Natural killer cell (primary cell): Measurements from ENCODE around the gene GLDC. TPM values are rescaled to one million over a fixed set of nuclear protein-coding genes. Genes with fewer than 3 reads are reported as not detected.

ENCODE experiments used
- ATAC-seq, 3 donors: fragments of 150-1000 bp in 2 of 3; fragments of 200-7000 bp in 1 of 3; cut with Tn5 transposase; 1 replicate in 1 of 3; 2 replicates in 2 of 3; pipeline ENCODE4 v1.10.0; 2021; ENCODE audit warnings: mild to moderate bottlenecking in 2 of 3, moderate library complexity in 2 of 3
- DNase-seq, 2 donors: peaks; one replicate each; pipeline versions ENCODE4 v3.0.0 to v3.0.0-alpha.2; 2013 to 2021; ENCODE audit warnings: mixed read lengths in 1 of 2
- H3K27ac ChIP-seq: one replicate; pipeline ENCODE4 v1.5.1; 2013; ENCODE audit warnings: mild to moderate bottlenecking, low read length
- H3K27me3 ChIP-seq: one replicate; pipeline ENCODE4 v1.6.1; 2013; ENCODE audit warnings: low read length; ENCODE audit not compliant: control insufficient read depth, insufficient read depth
- H3K36me3 ChIP-seq: one replicate; pipeline ENCODE4 v1.6.1; 2013; ENCODE audit warnings: low read length; ENCODE audit not compliant: control insufficient read depth, insufficient read depth
- H3K4me1 ChIP-seq: one replicate; pipeline ENCODE4 v1.6.1; 2013; ENCODE audit warnings: low read length; ENCODE audit not compliant: control insufficient read depth, insufficient read depth
- H3K4me3 ChIP-seq: one replicate; pipeline ENCODE4 v1.5.1; 2013; ENCODE audit warnings: low read length
- H3K9me3 ChIP-seq: one replicate; pipeline ENCODE4 v1.6.1; 2013; ENCODE audit warnings: low read length; ENCODE audit not compliant: control insufficient read depth, insufficient read depth
- H3K27ac Mint-ChIP-seq, 2 donors: one replicate each; pipeline ENCODE4 v1.8.0; 2022; ENCODE audit warnings: mild to moderate bottlenecking in 2 of 2, mixed read lengths in 2 of 2, moderate library complexity in 1 of 2
- H3K27me3 Mint-ChIP-seq, 2 donors: one replicate each; pipeline ENCODE4 v1.8.0; 2022; ENCODE audit warnings: low read depth in 2 of 2, mixed read lengths in 2 of 2
- H3K36me3 Mint-ChIP-seq: one replicate; pipeline ENCODE4 v1.8.0; 2022; ENCODE audit warnings: mixed read lengths
- H3K4me1 Mint-ChIP-seq, 2 donors: one replicate each; pipeline ENCODE4 v1.8.0; 2022; ENCODE audit warnings: mixed read lengths in 2 of 2
- H3K4me3 Mint-ChIP-seq: one replicate; pipeline ENCODE4 v1.8.0; 2022; ENCODE audit warnings: mild to moderate bottlenecking, moderate library complexity, mixed read lengths
- H3K9me3 Mint-ChIP-seq, 2 donors: one replicate each; pipeline ENCODE4 v1.8.0; 2022; ENCODE audit warnings: mixed read lengths in 2 of 2
- WGBS: methylation state at CpG from one replicate; pipeline ENCODE4 v1.1.7; 2013; ENCODE audit warnings: missing lambda C conversion rate; ENCODE audit not compliant: insufficient coverage; 5-methylcytosine and 5-hydroxymethylcytosine counted together
- intact Hi-C: fragments of 100-400 bp; cut with micrococcal nuclease; formaldehyde crosslinking; loops from one replicate; pipeline ENCODE4 v1.14.2; 2022
- total RNA-seq, 4 donors: library from RNA; stranded (reverse); fragments of 120-200 nt in 1 of 4; gene quantifications; one replicate each; pipeline versions ENCODE4 v1.2.3 to v1.2.4, GENCODE V29; 2013 to 2022
- TF ChIP-seq, protein P1 (sequence below): fragments of 200-600 bp; IDR thresholded peaks from one replicate; pipeline ENCODE4 v1.8.0; 2022; ENCODE audit warnings: antibody characterized with exemption

Gene GLDC
- total RNA-seq, 3 donors from 2014 or later (not counting 1 experiment from before 2014, with no cell fraction given): 1.3 to 4.6 TPM; not detected in 1

DNA sequence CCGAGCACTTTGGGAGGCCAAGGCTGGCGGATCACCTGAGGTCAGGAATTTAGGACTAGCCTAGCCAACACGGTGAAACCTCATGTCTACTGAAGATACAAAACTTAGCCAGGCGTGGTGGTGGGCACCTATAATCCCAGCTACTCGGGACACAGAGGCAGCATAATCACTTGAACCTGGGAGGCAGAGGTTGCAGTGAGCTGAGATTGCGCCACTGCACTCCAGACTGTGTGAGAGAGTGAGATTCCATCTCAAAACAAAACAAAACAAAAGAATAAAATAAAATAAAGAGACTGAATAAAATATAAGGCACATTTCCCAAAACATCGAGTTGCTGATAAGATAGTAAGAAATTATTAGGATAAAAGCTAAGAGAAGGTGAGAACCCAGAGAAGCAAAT, 32.3 kb upstream of the GLDC start:
- no peak for DNase-seq
- no peak overlapping the region for H3K27ac Mint-ChIP-seq

DNA sequence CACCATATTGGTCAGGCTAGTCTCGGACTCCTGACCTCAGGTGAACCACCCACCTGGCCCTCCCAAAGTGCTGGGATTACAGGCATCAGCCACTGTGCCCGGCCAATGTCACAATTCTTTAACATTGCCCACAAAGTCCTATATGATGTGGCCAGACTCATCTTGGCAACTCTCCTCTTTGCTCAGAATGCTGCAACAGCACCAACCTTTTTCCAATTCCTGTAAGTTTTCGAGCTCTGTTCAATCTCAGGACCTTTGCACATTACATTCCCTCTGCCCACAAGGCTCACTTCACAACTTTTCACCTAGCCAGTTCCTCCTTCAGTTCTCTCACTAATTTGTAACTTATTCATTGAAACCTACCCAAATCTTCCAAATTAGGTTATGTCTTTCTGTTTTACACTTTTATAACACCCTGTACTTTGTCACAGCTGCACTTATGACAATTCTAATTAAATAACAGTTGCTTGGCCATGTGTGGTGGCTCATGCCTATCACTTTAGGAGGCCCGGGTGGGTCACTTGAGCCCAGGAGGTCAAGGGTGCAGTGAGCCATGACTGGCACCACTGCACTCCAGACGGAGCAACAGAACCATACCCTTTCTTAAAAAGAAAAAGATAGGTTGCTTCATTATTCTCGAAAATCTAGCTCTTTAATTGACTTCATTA, 30.9 kb upstream of the GLDC start:
- no peaks in the 10 kb centered on the region for H3K27me3 Mint-ChIP-seq
- no peaks in the 10 kb centered on the region for H3K9me3 ChIP-seq
- no peak overlapping the region for H3K27ac Mint-ChIP-seq
- 90% methylated on average over 6 of the region's 6 CpGs for WGBS
- TF ChIP-seq, protein P1, sequence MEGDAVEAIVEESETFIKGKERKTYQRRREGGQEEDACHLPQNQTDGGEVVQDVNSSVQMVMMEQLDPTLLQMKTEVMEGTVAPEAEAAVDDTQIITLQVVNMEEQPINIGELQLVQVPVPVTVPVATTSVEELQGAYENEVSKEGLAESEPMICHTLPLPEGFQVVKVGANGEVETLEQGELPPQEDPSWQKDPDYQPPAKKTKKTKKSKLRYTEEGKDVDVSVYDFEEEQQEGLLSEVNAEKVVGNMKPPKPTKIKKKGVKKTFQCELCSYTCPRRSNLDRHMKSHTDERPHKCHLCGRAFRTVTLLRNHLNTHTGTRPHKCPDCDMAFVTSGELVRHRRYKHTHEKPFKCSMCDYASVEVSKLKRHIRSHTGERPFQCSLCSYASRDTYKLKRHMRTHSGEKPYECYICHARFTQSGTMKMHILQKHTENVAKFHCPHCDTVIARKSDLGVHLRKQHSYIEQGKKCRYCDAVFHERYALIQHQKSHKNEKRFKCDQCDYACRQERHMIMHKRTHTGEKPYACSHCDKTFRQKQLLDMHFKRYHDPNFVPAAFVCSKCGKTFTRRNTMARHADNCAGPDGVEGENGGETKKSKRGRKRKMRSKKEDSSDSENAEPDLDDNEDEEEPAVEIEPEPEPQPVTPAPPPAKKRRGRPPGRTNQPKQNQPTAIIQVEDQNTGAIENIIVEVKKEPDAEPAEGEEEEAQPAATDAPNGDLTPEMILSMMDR: no peak
- intact Hi-C loops: no loop called here
- peaks cover 11 to 12% of the 10 kb centered on the region in 2 donors for H3K4me1 Mint-ChIP-seq
- H3K36me3 ChIP-seq: no peaks in the 10 kb centered on the region
- DNase-seq (no peak), ATAC-seq (no peak)
- H3K27ac ChIP-seq: no peak overlapping the region
- no peaks in the 10 kb centered on the region for H3K27me3 ChIP-seq
- H3K4me3 ChIP-seq: no peak overlapping the region
- H3K4me3 Mint-ChIP-seq: no peak overlapping the region
- H3K4me1 ChIP-seq: peaks cover 7% of the 10 kb centered on the region
- H3K9me3 Mint-ChIP-seq: no peaks in the 10 kb centered on the region
- H3K36me3 Mint-ChIP-seq: no peaks in the 10 kb centered on the region

More for the DNA sequence above, 32.3 kb upstream of the GLDC start:
- no peak for ATAC-seq
- no peaks in the 10 kb centered on the region for H3K27me3 Mint-ChIP-seq
- H3K9me3 ChIP-seq: no peaks in the 10 kb centered on the region
- no peak overlapping the region for H3K27ac ChIP-seq
- H3K36me3 Mint-ChIP-seq: no peaks in the 10 kb centered on the region
- intact Hi-C loops: no loop called here
- WGBS: 79% methylated on average over 6 of the region's 7 CpGs
- H3K36me3 ChIP-seq: no peaks in the 10 kb centered on the region
- peaks cover 16% of the 10 kb centered on the region for H3K4me1 ChIP-seq
- TF ChIP-seq, protein P1: no peak
- H3K4me3 Mint-ChIP-seq: peak overlapping the region; percentile 41
- H3K4me1 Mint-ChIP-seq: peaks cover 13 to 14% of the 10 kb centered on the region in 2 donors
- no peaks in the 10 kb centered on the region for H3K9me3 Mint-ChIP-seq
- H3K4me3 ChIP-seq: no peak overlapping the region
- no peaks in the 10 kb centered on the region for H3K27me3 ChIP-seq

DNA sequence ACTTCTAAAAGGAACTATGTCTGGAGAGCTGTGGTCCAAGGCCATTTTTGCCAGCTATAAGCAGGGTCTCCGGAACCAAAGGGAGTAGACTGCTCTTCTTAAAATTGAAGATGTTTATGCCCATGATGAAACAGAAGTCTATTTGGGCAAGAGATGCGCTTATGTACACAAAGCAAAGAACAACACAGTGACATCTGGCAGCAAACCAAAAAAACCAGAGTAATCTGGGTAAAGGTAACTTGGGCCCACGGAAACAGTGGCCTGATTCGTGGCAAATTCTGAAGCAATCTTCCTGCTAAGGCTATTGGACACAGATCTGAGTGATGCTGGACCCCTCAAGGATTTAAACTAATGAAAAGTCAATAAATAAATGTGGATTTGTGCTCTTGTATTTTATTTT, 29.7 kb upstream of the GLDC start:
- H3K36me3 Mint-ChIP-seq: no peaks in the 10 kb centered on the region
- no peaks in the 10 kb centered on the region for H3K27me3 Mint-ChIP-seq
- no peaks in the 10 kb centered on the region for H3K9me3 Mint-ChIP-seq
- no peak overlapping the region for H3K27ac Mint-ChIP-seq
- DNase-seq: no peak
- Histone ChIP-seq H3K27me3 (no peaks in the 10 kb centered on the region), H3K36me3 (no peaks in the 10 kb centered on the region), H3K4me1 (no peaks in the 10 kb centered on the region), H3K9me3 (no peaks in the 10 kb centered on the region), H3K4me3 (no peak overlapping the region), H3K27ac (no peak overlapping the region)
- WGBS: 97% methylated on average over 4 of the region's 4 CpGs
- intact Hi-C loops: no loop called here
- ATAC-seq: no peak
- TF ChIP-seq, protein P1: no peak
- H3K4me3 Mint-ChIP-seq: no peak overlapping the region
- H3K4me1 Mint-ChIP-seq: peaks cover under 1% of the 10 kb centered on the region in 2 donors
